ENCODE results near the gene ATP2A3. TPM values are rescaled to one million over a fixed set of nuclear protein-coding genes. Genes with fewer than 3 reads are reported as not detected.

The ATP2A3 gene
- total RNA-seq, 6 experiments from 2014 or later = 1.5 to 4.3 (median 2.3) TPM

GRCh38 chr17:4001048-4001590 is 36.9 kb upstream of the ATP2A3 start:
- H3K4me3 ChIP-seq = no peak overlapping the region
- TF ChIP-seq CTCF (IDR thresholded peaks at IDR 0.05) (no peak), POLR2A (IDR thresholded peaks at IDR 0.05) (no peak)
- no peaks in the 10 kb centered on the region for H3K9me3 ChIP-seq
- no peaks in the 10 kb centered on the region for H3K27me3 ChIP-seq
- H3K36me3 ChIP-seq = peaks cover 0 to 7% (median 5%) of the 10 kb centered on the region in 4 donors
- 67% methylated on average over 7 of the region's 13 CpGs for WGBS (ENCODE audit: insufficient coverage, low coverage, low lambda C conversion rate, missing lambda C conversion rate)
- ATAC-seq = no peak
- intact Hi-C loops (cut with DNase I) = loop anchor here in 1 of 2 donors (10.0 kb wide), 1 partner anchor 66 kb away; no protein-coding TSS in a partner anchor
- no peak overlapping the region for H3K27ac ChIP-seq
- peaks cover 0 to 14% (median 7%) of the 10 kb centered on the region in 4 donors for H3K4me1 ChIP-seq
- DNase-seq = peak in 1 of 3 donors; percentile 37

GRCh38 chr17:3998436-3998835 is 34.2 kb upstream of the ATP2A3 start:
- Histone ChIP-seq H3K4me1 (no peaks in the 10 kb centered on the region), H3K27me3 (no peaks in the 10 kb centered on the region), H3K27ac (no peak overlapping the region), H3K9me3 (no peaks in the 10 kb centered on the region), H3K4me3 (no peak overlapping the region), H3K36me3 (no peaks in the 10 kb centered on the region)
- DNase-seq (peak in 1 of 3 donors; percentile 19), ATAC-seq (no peak)
- TF ChIP-seq CTCF (IDR thresholded peaks at IDR 0.05) (no peak), POLR2A (IDR thresholded peaks at IDR 0.05) (no peak)
- intact Hi-C loops (cut with DNase I) = no loop called here
- 77% methylated on average over 3 of the region's 4 CpGs for WGBS (ENCODE audit: insufficient coverage, low coverage, low lambda C conversion rate, missing lambda C conversion rate)

GRCh38 chr17:3995067-3995466 is 30.8 kb upstream of the ATP2A3 start:
- 25% methylated on average over 1 of the region's 1 CpG for WGBS (ENCODE audit: insufficient coverage, low coverage, low lambda C conversion rate, missing lambda C conversion rate)
- Histone ChIP-seq H3K4me1 (no peaks in the 10 kb centered on the region), H3K36me3 (no peaks in the 10 kb centered on the region), H3K27me3 (no peaks in the 10 kb centered on the region), H3K9me3 (no peaks in the 10 kb centered on the region), H3K4me3 (no peak overlapping the region), H3K27ac (no peak overlapping the region)
- no peak for DNase-seq
- no peak for TF ChIP-seq POLR2A (IDR thresholded peaks at IDR 0.05)
- TF ChIP-seq CTCF (IDR thresholded peaks at IDR 0.05) = no peak
- intact Hi-C loops (cut with DNase I) = no loop called here
- ATAC-seq = no peak

GRCh38 chr17:3994221-3994576 is 30.0 kb upstream of the ATP2A3 start:
- DNase-seq = no peak
- WGBS (ENCODE audit: insufficient coverage, low coverage, low lambda C conversion rate, missing lambda C conversion rate) = 60% methylated on average over 1 of the region's 1 CpG
- no peaks in the 10 kb centered on the region for H3K27me3 ChIP-seq
- intact Hi-C loops (cut with DNase I) = no loop called here
- TF ChIP-seq CTCF (IDR thresholded peaks at IDR 0.05) (no peak), POLR2A (IDR thresholded peaks at IDR 0.05) (no peak)
- no peaks in the 10 kb centered on the region for H3K4me1 ChIP-seq
- H3K36me3 ChIP-seq = no peaks in the 10 kb centered on the region
- no peak overlapping the region for H3K27ac ChIP-seq
- H3K4me3 ChIP-seq = no peak overlapping the region
- no peak for ATAC-seq
- no peaks in the 10 kb centered on the region for H3K9me3 ChIP-seq
